ENCODE measurements around the gene PRPF39.

Gene PRPF39, protein sequence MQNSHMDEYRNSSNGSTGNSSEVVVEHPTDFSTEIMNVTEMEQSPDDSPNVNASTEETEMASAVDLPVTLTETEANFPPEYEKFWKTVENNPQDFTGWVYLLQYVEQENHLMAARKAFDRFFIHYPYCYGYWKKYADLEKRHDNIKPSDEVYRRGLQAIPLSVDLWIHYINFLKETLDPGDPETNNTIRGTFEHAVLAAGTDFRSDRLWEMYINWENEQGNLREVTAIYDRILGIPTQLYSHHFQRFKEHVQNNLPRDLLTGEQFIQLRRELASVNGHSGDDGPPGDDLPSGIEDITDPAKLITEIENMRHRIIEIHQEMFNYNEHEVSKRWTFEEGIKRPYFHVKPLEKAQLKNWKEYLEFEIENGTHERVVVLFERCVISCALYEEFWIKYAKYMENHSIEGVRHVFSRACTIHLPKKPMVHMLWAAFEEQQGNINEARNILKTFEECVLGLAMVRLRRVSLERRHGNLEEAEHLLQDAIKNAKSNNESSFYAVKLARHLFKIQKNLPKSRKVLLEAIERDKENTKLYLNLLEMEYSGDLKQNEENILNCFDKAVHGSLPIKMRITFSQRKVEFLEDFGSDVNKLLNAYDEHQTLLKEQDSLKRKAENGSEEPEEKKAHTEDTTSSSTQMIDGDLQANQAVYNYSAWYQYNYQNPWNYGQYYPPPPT
- total RNA-seq: 61.1 to 76.8 (median 64.5) reads per million in 3 donors

DNA sequence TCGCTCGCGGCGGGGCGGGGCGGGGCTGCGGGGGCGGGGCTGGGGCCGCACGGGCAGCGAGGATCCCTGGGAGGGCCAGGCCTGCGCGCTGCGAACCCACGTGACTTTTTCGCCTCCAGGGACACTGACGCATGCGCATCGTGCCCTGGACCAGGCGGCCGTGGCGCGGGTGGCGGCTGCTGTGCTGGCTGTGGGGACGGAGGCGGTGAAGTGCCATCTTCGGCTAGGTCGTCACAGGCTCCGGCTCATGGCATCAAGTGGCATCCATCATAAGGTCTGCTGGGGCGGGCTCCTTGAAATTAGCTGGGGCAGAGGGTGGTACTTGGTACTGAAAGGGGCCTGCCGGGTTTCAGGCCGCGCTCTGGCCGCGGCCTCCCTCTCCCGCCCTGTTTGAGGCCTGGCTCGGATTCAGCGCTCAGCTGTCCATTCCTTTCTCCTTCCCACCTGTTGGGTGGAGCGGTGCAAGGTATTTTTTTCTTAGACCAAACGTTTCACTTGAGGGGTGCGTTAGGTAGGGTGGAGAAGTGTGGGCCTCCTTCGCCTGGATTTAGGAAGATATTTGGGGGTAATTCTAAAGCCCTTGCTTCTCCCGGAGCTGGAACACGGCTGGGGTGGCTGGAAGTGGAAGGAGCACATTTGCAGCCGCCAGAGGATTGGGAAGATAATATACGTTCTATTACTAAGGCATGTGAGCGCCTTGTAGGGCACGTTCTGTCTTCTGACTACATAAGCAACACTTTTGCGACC, at the start of gene PRPF39:
Gene PRPF39 (plus strand): TSS at position 141 of the 747 bp plus-strand sequence. CDS start 11,124 bp downstream, outside the sequence.
- Histone ChIP-seq H3K27ac (ENCODE audit: insufficient read depth, low read length, poor library complexity, severe bottlenecking) (peak within 1 kb of the TSS; percentile 84), H3K4me1 (ENCODE audit: control insufficient read depth, insufficient read depth, low read length, poor library complexity, severe bottlenecking) (peaks cover 18% of the 10 kb centered on the region), H3K36me3 (ENCODE audit: control insufficient read depth, insufficient read depth, low read length) (no peaks in the 10 kb centered on the region), H3K4me3 (ENCODE audit: insufficient read depth, low read depth, low read length, poor library complexity, severe bottlenecking) (peak within 1 kb of the TSS; percentile 75), H3K27me3 (replicated peaks; ENCODE audit: control insufficient read depth, insufficient read depth, low read length, poor library complexity, severe bottlenecking) (no peaks in the 10 kb centered on the region), H3K9me3 (ENCODE audit: control insufficient read depth, low read length) (no peaks in the 10 kb centered on the region)
- DNase-seq: peak; percentile 94

DNA sequence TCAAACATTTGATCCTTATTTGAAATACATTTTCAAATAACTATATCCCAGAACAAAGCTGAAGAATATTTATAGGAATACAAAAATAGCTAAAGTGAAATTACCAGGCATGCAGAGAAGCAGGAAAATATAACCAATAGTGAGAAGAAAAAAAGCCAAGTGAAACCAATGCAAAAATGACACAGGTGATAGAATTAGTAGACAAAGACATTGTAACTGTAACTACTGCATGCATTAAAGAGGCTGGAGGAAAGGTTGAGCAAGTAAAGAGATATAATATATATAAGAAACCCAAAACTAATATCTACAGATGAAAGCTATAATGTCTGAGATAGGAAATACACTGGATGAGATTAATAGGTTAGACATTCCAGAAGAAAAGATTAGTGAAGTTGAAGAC, 49.2 kb upstream of the PRPF39 start:
- Histone ChIP-seq H3K27ac (ENCODE audit: insufficient read depth, low read length, poor library complexity, severe bottlenecking) (no peak overlapping the region), H3K27me3 (replicated peaks; ENCODE audit: control insufficient read depth, insufficient read depth, low read length, poor library complexity, severe bottlenecking) (no peaks in the 10 kb centered on the region), H3K4me1 (ENCODE audit: control insufficient read depth, insufficient read depth, low read length, poor library complexity, severe bottlenecking) (no peaks in the 10 kb centered on the region), H3K36me3 (ENCODE audit: control insufficient read depth, insufficient read depth, low read length) (peaks cover 15% of the 10 kb centered on the region), H3K9me3 (ENCODE audit: control insufficient read depth, low read length) (no peaks in the 10 kb centered on the region), H3K4me3 (ENCODE audit: insufficient read depth, low read depth, low read length, poor library complexity, severe bottlenecking) (no peak overlapping the region)
- DNase-seq: no peak

DNA sequence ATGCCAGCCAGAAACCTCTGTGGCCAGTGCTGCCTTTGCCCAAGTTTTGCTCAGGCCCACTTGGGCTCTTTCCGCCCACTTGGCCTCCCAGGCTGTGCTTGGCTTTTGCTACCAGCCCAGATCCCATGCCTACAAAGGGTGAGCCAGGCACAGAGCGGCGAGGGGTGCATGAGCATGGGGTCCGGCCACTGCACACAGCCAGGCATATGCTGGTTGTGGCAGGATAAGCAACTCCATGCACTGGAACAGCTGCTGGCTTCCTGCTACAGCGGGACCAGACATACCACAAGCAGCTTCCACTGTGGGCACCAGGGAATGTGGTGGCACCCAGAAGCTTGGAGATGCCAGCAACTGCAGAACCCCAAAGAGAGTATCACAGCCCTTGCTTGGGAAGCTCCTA, 45.7 kb upstream of the PRPF39 start:
- Histone ChIP-seq H3K27ac (ENCODE audit: insufficient read depth, low read length, poor library complexity, severe bottlenecking) (no peak overlapping the region), H3K9me3 (ENCODE audit: control insufficient read depth, low read length) (no peaks in the 10 kb centered on the region), H3K36me3 (ENCODE audit: control insufficient read depth, insufficient read depth, low read length) (peaks cover 10% of the 10 kb centered on the region), H3K4me3 (ENCODE audit: insufficient read depth, low read depth, low read length, poor library complexity, severe bottlenecking) (no peak overlapping the region), H3K4me1 (ENCODE audit: control insufficient read depth, insufficient read depth, low read length, poor library complexity, severe bottlenecking) (no peaks in the 10 kb centered on the region), H3K27me3 (replicated peaks; ENCODE audit: control insufficient read depth, insufficient read depth, low read length, poor library complexity, severe bottlenecking) (no peaks in the 10 kb centered on the region)
- no peak for DNase-seq

- Histone ChIP-seq H3K36me3 (ENCODE audit: control insufficient read depth, insufficient read depth, low read length) (peaks cover 10% of the 10 kb centered on the region), H3K4me3 (ENCODE audit: insufficient read depth, low read depth, low read length, poor library complexity, severe bottlenecking) (no peak overlapping the region), H3K27me3 (replicated peaks; ENCODE audit: control insufficient read depth, insufficient read depth, low read length, poor library complexity, severe bottlenecking) (no peaks in the 10 kb centered on the region), H3K9me3 (ENCODE audit: control insufficient read depth, low read length) (no peaks in the 10 kb centered on the region), H3K27ac (ENCODE audit: insufficient read depth, low read length, poor library complexity, severe bottlenecking) (no peak overlapping the region), H3K4me1 (ENCODE audit: control insufficient read depth, insufficient read depth, low read length, poor library complexity, severe bottlenecking) (no peaks in the 10 kb centered on the region)
- DNase-seq: no peak
Measured at GRCh38 chr14:45038865-45039264, 45.1 kb upstream of the PRPF39 start.

DNA sequence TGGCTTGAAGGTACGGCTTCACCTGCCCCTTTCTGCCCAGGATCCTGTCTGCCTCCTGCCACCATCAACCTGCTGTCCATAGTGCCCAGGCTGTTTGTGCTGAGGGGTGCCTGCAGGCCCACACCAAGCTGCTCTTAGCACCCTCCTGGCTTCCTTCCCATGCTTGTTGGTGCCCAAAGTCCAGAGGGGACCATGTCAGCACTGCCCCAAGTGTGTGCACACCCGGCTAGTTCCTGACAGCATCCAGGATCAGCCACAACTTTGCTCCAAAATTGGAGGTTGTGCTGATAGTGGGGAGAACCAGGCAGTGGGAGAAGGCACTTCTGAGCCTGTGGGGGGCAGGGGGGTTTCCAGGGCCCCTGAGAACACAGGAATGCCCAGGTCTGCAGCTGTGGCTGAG, 44.5 kb upstream of the PRPF39 start:
- H3K4me3 ChIP-seq (ENCODE audit: insufficient read depth, low read depth, low read length, poor library complexity, severe bottlenecking): no peak overlapping the region
- no peaks in the 10 kb centered on the region for H3K27me3 ChIP-seq (replicated peaks; ENCODE audit: control insufficient read depth, insufficient read depth, low read length, poor library complexity, severe bottlenecking)
- no peaks in the 10 kb centered on the region for H3K4me1 ChIP-seq (ENCODE audit: control insufficient read depth, insufficient read depth, low read length, poor library complexity, severe bottlenecking)
- DNase-seq: no peak
- peaks cover 10% of the 10 kb centered on the region for H3K36me3 ChIP-seq (ENCODE audit: control insufficient read depth, insufficient read depth, low read length)
- no peaks in the 10 kb centered on the region for H3K9me3 ChIP-seq (ENCODE audit: control insufficient read depth, low read length)
- no peak overlapping the region for H3K27ac ChIP-seq (ENCODE audit: insufficient read depth, low read length, poor library complexity, severe bottlenecking)

DNA sequence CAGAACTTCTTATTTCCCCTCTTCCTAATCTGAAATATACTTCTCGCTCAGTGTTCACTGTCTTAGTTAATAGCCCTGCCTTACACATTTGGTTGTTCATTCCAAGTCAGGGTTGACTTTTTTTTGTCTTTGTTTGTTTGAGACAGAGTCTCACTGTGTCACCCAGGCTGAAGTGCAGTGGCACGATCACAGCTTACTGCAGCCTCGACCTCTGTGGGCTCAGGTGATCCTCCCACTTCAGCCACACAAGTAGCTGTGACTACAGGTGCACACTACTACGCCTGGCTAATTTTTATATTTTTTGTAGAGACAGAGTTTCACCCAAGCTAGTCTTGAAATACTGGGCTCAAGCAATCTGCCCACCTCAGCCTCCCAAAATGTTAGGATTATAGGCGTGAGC, 42.3 kb upstream of the PRPF39 start:
- Histone ChIP-seq H3K4me1 (ENCODE audit: control insufficient read depth, insufficient read depth, low read length, poor library complexity, severe bottlenecking) (no peaks in the 10 kb centered on the region), H3K9me3 (ENCODE audit: control insufficient read depth, low read length) (no peaks in the 10 kb centered on the region), H3K36me3 (ENCODE audit: control insufficient read depth, insufficient read depth, low read length) (peaks cover 16% of the 10 kb centered on the region), H3K4me3 (ENCODE audit: insufficient read depth, low read depth, low read length, poor library complexity, severe bottlenecking) (no peak overlapping the region), H3K27ac (ENCODE audit: insufficient read depth, low read length, poor library complexity, severe bottlenecking) (no peak overlapping the region), H3K27me3 (replicated peaks; ENCODE audit: control insufficient read depth, insufficient read depth, low read length, poor library complexity, severe bottlenecking) (no peaks in the 10 kb centered on the region)
- DNase-seq: no peak

GRCh38 chr14:45044638-45045037, 39.3 kb upstream of the PRPF39 start:
- DNase-seq: no peak
- H3K27ac ChIP-seq (ENCODE audit: insufficient read depth, low read length, poor library complexity, severe bottlenecking): no peak overlapping the region
- H3K36me3 ChIP-seq (ENCODE audit: control insufficient read depth, insufficient read depth, low read length): peaks cover 8% of the 10 kb centered on the region
- no peaks in the 10 kb centered on the region for H3K4me1 ChIP-seq (ENCODE audit: control insufficient read depth, insufficient read depth, low read length, poor library complexity, severe bottlenecking)
- no peaks in the 10 kb centered on the region for H3K9me3 ChIP-seq (ENCODE audit: control insufficient read depth, low read length)
- no peak overlapping the region for H3K4me3 ChIP-seq (ENCODE audit: insufficient read depth, low read depth, low read length, poor library complexity, severe bottlenecking)
- no peaks in the 10 kb centered on the region for H3K27me3 ChIP-seq (replicated peaks; ENCODE audit: control insufficient read depth, insufficient read depth, low read length, poor library complexity, severe bottlenecking)

DNA sequence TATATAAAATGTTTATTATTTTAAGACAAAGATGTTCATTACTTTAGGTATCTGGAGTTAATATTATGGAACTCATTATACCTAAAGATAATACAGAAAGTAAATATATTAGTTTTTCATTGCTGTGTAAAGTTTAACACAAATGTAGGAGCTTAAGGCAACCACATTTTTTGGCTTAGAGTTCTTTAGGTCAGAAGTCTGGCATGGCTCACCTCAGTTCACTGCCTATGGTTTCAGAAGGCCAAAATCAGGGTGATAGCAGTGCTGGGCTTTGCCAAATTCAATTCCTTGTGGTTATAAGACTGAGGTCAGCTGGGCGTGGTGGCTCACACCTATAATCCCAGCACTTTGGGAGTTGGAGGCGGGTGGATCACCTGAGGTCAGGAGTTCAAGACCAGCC, 35.5 kb upstream of the PRPF39 start:
- H3K27me3 ChIP-seq (replicated peaks; ENCODE audit: control insufficient read depth, insufficient read depth, low read length, poor library complexity, severe bottlenecking): no peaks in the 10 kb centered on the region
- peaks cover 8% of the 10 kb centered on the region for H3K36me3 ChIP-seq (ENCODE audit: control insufficient read depth, insufficient read depth, low read length)
- no peak overlapping the region for H3K27ac ChIP-seq (ENCODE audit: insufficient read depth, low read length, poor library complexity, severe bottlenecking)
- no peaks in the 10 kb centered on the region for H3K4me1 ChIP-seq (ENCODE audit: control insufficient read depth, insufficient read depth, low read length, poor library complexity, severe bottlenecking)
- no peak for DNase-seq
- no peaks in the 10 kb centered on the region for H3K9me3 ChIP-seq (ENCODE audit: control insufficient read depth, low read length)
- H3K4me3 ChIP-seq (ENCODE audit: insufficient read depth, low read depth, low read length, poor library complexity, severe bottlenecking): no peak overlapping the region

GRCh38 chr14:45051180-45051579, 32.7 kb upstream of the PRPF39 start:
- Histone ChIP-seq H3K27me3 (replicated peaks; ENCODE audit: control insufficient read depth, insufficient read depth, low read length, poor library complexity, severe bottlenecking) (no peaks in the 10 kb centered on the region), H3K4me3 (ENCODE audit: insufficient read depth, low read depth, low read length, poor library complexity, severe bottlenecking) (no peak overlapping the region), H3K4me1 (ENCODE audit: control insufficient read depth, insufficient read depth, low read length, poor library complexity, severe bottlenecking) (no peaks in the 10 kb centered on the region), H3K9me3 (ENCODE audit: control insufficient read depth, low read length) (no peaks in the 10 kb centered on the region), H3K36me3 (ENCODE audit: control insufficient read depth, insufficient read depth, low read length) (peaks cover 11% of the 10 kb centered on the region), H3K27ac (ENCODE audit: insufficient read depth, low read length, poor library complexity, severe bottlenecking) (no peak overlapping the region)
- no peak for DNase-seq

DNA sequence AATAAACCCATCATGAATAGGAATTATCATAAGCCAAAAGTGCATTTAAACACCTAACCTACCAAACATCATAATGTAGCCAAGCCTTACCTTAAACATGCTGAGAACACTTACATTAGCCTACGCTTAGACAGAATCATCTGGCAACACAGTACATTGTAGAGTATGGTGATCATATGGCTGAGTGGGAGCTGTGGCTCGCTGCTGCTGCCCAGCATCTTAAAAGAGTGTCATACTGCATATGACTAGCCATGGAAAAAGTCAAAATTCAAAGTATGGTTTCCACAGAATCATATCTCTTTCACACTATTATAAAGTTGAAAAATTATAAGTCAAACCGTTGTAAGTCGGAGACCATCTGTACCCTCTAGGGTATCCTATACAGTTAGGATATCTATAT, 32.0 kb upstream of the PRPF39 start:
- Histone ChIP-seq H3K4me1 (ENCODE audit: control insufficient read depth, insufficient read depth, low read length, poor library complexity, severe bottlenecking) (no peaks in the 10 kb centered on the region), H3K9me3 (ENCODE audit: control insufficient read depth, low read length) (no peaks in the 10 kb centered on the region), H3K27ac (ENCODE audit: insufficient read depth, low read length, poor library complexity, severe bottlenecking) (no peak overlapping the region), H3K36me3 (ENCODE audit: control insufficient read depth, insufficient read depth, low read length) (peaks cover 4% of the 10 kb centered on the region), H3K4me3 (ENCODE audit: insufficient read depth, low read depth, low read length, poor library complexity, severe bottlenecking) (no peak overlapping the region), H3K27me3 (replicated peaks; ENCODE audit: control insufficient read depth, insufficient read depth, low read length, poor library complexity, severe bottlenecking) (no peaks in the 10 kb centered on the region)
- no peak for DNase-seq

Measured in effector memory CD4-positive, alpha-beta T cell (primary cell).